ENCODE data around the gene ELOB.
A peak's percentile ranks its signal among the peaks of the same experiment; 100 is the strongest.

ELOB gene

DNA sequence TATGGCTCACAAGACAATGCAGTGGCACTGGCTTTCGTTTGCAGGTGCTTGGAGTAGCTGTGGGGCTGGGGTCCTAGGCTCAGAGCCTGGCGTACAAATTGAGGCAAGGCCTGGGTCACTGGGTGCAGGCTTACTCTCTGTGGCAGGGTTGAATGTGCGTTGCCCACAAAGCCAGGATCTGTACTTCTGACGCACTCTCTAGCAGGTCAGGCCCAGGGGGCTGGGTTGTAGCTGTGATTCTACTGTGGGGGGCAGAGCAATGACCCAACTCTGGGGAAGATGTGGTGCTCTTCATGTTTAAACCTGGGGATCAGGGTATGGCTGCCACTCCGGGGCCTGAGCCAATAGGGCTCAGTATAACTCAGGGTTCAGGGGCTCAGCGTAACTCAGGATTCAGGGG is 33.6 kb upstream of the ELOB start:
- peak; percentile 11 for DNase-seq (ENCODE audit: low spot score)

DNA sequence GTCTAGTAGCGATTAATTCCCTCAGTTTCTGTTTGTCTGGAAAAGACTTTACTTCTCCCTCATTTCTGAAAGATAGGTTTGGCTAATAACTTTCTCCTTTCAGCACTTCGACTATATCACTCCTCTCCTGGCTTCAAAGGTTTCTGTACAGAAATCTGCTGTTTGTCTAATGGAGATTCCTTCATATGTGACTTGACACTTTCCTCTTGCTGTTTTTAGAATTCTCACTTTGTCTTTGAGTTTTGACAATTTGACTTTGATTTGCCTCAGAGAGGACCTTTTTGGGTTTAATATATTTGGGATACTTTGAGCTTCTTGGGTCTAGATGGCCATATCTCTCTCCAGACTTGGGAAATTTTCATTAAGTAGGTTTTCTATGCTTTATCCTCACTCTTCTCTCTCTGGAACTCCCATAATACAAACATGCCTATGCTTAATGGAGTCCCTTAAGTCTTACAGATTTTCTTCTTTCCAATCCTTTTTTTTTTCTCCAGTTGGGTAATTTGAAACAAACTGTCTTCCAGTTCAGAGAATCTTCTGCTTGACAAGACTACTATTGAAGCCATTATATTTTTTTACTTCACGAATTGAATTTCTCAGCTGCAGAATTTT is 32.2 kb upstream of the ELOB start:
- no peak for DNase-seq (ENCODE audit: low spot score)

DNA sequence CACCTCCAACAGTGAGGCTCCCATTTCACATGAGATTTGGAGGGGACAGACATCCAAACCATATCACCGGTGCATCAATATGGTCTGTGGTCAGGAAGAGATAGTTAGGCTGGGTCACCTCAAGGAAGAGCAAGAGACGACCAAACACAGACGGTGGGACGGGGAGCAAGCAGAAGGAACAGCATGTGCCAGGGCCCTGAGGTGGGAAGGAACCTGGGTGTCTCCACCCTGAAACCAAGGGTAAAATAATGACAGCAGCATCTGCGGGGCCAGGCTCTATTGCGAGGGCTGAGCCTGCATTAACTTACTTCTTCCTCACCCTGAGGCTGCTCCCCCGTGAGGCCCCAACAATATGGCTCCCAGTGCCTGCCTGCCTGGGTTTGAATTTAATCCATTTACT is 31.1 kb upstream of the ELOB start:
- peak; percentile 37 for DNase-seq (ENCODE audit: low spot score)

DNA sequence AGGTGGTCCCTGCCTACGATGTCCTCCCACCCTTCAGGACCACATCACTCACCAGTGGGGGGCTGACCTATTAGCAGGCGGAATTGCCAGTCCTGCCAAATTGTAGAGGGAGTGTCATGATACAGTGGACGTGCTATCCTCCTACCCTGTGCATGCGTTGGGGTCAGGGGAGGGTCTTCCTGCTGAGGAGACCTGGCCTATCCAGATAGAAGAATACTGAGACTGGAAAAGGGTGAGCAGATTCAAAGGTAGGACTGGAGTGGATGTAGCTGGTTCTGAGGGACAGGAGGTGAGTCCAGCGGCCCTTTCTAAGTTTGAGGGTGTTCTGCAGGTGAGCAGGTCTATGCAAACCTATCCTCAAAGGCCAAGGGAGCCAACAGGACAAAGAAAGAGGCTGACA is 29.2 kb upstream of the ELOB start:
- DNase-seq (ENCODE audit: low spot score): peak; percentile 50

DNA sequence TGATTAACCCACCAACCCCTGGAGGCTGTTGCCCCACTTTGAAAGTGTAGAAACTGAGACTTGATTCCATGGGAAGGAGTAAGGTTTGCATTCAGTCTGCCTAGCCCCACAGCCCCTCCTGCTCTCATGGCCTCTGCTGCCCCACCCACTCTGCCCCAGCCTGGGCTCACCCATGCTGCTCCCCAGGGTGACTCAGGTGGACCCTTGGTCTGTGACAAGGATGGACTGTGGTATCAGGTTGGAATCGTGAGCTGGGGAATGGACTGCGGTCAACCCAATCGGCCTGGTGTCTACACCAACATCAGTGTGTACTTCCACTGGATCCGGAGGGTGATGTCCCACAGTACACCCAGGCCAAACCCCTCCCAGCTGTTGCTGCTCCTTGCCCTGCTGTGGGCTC is 27.6 kb upstream of the ELOB start:
- DNase-seq (ENCODE audit: low spot score): peak; percentile 36

DNA sequence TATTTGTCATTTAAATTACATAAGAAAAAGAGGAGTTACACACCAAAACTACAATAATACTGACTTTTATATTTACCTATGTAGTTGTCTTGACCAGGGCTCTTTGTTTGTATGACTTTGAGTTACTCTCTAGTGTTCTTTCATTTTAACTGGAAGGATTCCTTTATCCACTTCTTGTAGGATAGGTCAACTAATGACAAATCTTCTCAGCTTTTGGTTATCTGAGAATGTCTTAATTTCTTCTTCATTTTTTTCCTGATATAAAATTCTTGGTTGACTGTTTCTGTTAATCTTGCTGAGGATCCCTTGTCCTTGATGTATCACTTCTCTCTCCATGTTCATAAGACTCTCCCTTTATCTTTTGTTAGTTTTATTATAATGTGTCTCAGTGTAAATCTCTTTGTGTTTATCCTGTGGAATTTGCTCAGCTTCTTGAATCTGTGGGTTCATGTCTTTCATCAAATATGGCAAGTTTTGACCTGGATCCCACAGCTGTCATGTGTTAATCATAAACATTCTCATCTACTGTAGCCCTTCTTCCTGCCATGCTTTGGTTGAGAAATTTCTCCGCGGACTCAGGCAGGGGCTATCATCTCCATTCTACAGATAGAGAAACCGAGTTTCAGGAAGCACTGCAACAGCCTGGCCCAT is 26.6 kb upstream of the ELOB start:
- DNase-seq (ENCODE audit: low spot score): no peak

DNA sequence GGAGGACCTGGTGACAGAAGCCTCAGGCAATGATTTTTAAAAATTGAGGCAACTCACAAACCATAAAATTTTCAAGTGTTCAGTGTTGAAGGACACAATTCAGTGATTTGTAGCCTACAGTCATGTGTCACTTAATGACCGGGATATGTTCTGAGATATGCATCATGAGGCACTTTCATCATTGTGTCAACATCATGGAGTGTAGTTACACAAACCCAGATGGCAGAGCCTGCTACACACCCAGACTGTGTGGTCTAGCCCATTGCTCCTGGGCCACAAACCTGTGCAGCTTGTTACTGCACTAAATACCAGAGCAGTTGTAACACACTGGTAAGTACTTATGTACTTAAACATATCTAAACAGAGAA is 22.8 kb upstream of the ELOB start:
- DNase-seq (ENCODE audit: low spot score): no peak

DNA sequence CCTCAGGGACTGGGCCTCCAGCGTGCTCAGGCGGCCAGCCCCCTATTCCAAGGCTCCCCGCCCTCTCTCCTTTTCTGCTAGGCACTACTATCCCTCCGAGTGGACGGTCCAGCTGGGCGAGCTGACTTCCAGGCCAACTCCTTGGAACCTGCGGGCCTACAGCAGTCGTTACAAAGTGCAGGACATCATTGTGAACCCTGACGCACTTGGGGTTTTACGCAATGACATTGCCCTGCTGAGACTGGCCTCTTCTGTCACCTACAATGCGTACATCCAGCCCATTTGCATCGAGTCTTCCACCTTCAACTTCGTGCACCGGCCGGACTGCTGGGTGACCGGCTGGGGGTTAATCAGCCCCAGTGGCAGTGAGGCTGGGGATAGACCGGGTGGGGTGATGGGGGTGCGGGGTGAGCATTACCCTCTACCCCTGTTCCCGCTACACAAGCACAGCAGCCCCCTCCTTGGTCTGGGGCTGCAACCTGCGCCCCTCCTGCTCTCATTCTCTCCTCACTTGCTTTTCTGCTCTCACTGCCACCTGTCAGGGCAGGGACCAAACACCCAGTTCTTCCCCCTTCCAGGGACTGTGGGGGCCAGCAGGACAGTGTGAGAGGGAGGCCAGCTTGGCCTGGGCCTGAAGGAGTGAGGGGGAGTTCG is 22.3 kb upstream of the ELOB start:
- DNase-seq (ENCODE audit: low spot score): peak; percentile 37

DNA sequence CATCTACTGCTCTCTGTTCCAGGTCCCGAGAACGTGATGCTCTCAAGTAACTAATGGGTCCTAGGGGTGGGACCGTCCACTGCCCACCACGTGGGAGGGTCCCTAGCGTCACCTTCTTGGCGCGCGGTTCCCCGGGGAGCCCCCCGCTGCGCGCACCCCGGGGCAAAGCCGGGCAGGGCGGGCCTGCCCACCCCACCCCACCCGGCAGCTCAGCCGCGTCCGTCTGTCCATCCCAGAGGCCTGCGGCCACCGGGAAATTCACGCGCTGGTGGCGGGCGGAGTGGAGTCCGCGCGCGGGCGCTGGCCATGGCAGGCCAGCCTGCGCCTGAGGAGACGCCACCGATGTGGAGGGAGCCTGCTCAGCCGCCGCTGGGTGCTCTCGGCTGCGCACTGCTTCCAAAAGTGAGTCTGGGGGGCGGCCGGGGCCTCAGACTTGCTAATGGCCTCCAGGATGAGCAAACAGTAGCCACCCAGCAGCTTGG is 21.7 kb upstream of the ELOB start:
- DNase-seq (ENCODE audit: low spot score): peak; percentile 31

DNA sequence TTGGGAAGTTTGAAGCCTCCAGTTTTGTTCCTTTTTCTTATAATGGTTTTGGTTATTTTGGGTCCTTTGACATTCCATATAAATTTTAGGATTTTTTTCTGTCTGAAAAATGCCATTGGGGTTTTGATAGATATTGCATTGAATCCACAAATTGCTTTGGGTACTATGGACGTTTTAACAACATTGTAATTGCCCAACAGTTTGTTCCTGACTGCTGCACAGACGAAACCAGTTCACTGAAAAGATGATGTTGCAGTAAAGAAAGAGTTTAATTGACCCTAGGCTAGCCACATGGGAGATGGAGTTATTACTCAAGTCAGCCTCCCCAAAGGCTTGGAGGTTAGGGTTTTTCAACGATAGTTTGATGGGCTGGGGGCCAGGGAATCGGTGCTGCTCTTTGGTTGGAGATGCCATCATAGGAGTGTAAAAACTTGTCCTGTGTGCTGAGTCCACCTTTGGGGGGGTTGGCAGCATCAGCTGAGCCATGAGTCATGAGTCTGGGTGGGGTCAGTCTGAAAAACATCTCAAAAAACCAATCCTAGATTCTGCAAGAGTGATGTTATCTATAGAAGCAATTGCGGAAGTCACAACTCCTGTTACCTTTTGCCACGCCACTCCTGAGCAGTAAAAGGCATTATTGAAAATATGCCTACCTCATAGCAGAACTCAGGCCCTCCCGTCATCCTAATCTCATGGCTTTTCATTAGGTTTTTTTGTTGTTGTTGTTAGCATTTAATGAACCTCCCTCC is 18.5 kb upstream of the ELOB start:
- no peak for DNase-seq (ENCODE audit: low spot score)

DNA sequence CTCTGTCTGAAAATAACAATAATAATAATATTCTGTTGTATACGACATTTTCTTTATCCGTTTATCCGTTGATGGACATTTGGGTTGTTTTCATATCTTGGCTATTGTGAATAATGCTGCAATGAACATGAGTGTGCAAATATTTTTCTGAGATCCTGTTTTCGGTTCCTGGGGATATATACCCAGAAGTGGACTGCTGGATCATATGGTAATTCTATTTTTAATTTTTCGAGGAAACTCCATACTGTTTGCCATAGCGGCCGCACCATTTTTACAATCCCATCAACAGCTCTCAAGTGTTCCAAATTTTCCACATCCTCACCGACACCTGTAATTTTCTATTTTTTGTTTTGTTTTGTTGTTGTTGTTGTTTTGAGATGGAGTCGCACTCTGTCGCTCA is 15.9 kb upstream of the ELOB start:
- no peak for DNase-seq (ENCODE audit: low spot score)

DNA sequence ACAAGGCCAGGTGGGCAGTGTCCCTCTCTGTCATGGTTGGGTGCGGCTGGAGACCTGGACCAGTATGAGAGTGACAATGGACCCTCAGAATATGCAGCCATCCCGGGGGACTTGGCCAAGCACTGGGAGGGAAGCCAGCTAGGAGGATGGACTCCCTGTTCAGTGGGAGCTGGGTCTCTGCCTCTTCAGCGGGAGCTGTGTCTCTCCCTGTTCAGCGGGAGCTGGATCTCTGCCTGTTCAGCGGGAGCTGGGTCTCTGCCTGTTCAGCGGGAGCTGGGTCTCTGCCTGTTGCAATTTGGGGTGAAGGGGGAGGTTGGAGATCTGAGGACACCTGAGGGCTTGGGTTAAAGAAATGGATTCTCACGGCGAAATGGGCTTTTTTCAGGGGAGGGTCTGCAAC is 14.1 kb upstream of the ELOB start:
- no peak for DNase-seq (ENCODE audit: low spot score)

DNA sequence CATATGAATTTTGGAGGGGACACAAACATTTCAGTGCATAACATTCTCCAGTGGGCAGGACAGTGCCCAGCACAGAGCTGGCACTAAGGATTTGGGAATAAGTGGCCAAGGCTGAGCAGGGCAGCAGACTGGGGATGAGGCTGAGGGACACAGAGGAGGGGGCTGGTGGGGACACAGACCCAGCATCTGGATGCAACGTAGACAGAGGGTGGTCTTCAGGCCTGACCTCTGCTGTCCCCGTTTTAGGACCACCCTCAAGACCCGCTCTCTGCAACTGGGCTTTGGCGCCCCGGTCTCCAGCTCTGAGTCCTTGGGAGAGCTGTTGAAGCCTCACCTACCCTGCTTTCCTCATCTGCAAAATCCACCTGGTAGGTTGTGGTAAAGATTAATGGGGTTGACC is 13.6 kb upstream of the ELOB start:
- no peak for DNase-seq (ENCODE audit: low spot score)

DNA sequence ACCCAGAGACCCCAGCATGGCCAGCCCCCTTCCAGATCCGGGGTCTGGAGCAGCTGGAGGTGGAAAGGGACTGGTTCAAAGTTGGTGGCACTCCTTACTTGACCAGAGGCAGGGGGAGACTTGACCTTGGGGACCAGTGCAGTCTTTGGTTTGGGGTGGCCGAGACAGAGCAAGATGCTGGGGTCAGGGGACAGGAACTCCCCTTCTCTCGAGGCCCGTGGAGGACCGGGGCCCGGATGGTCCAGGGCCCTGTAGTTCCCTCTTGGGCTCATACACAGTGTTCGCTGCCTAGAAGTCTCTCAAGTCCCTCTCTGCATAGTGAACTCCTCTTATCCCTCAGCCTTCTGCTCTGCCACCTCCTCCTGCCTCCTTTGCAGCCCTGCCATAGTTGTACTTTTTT is 10.9 kb upstream of the ELOB start:
- DNase-seq (ENCODE audit: low spot score): no peak

DNA sequence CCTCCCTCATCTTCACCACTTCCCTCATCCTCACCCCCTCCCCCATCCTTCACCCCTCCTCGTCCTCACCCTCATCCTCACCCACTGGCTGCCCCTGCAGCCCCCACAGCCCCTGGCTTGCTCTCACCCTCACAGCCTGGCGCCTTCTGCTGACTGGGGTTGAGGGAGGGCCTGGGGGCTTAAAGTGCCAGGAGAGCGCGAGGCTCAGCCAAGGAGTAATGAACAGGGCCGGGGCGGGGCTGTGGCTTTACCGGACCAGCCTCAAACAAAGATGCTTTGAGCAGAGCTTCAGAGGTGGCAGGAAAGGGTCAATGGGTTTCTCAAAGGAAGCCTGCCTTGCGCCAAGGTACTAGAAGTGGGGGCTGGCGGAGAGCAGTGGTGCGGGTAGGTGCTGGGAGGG is 10.3 kb upstream of the ELOB start, which contains the start of gene PRSS33:
Gene PRSS33 (minus strand): TSS at position 155 of the 400 bp plus-strand sequence. CDS start 1,013 bp downstream, outside the sequence.
- DNase-seq (ENCODE audit: low spot score): no peak

DNA sequence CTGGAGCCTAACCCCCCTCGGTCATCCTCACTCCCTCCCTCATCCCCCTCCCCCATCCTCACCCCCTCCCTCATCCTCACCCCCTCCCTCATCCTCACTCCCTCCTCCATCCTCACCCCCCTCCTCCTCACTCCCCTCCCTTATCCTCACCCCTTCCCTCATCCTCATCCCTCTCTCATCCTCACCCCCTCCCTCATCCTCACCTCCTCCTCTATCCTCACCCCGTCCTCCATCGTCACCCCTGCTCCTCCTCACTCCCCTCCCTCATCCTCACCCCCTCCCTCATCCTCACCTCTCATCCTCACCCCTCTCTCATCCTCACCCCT is 9.7 kb upstream of the ELOB start:
- no peak for DNase-seq (ENCODE audit: low spot score)

DNA sequence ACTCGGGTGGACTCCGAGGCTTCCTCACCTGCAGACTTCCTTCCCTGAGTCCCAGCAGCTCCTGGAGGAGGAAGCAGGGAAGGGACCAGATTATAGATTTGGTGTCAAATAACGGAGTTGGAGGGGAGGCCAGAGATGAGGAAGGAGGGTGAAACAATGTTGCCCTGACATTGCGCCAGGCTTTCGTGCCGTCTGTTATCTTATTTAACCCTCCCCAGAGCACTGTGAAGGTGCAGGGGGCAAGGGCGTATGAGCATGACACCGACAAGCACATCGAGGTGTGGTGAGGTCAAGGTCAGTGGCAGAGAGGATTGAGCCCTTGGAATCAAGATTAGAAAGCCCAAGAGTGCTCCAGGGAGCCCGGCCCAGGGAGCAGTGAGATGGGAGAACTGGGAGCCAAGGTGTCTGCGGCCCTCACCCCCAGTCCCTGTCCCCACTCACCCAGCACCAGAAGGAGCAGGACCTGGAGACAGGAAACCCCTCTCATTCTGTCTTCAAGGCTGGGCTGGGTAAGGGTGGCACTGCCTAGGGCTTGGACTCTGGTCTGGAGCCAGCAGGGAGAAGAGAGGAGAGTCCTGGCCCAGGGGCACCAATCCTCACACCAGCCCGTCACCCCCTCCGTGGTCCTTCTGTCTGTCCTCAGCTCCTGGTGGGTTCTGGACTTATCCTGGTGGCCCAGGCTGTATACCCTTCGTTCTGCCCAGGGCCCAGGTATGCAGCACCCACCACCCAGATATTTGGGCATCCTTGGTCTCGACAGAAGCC is 9.2 kb upstream of the ELOB start:
- no peak for DNase-seq (ENCODE audit: low spot score)

DNA sequence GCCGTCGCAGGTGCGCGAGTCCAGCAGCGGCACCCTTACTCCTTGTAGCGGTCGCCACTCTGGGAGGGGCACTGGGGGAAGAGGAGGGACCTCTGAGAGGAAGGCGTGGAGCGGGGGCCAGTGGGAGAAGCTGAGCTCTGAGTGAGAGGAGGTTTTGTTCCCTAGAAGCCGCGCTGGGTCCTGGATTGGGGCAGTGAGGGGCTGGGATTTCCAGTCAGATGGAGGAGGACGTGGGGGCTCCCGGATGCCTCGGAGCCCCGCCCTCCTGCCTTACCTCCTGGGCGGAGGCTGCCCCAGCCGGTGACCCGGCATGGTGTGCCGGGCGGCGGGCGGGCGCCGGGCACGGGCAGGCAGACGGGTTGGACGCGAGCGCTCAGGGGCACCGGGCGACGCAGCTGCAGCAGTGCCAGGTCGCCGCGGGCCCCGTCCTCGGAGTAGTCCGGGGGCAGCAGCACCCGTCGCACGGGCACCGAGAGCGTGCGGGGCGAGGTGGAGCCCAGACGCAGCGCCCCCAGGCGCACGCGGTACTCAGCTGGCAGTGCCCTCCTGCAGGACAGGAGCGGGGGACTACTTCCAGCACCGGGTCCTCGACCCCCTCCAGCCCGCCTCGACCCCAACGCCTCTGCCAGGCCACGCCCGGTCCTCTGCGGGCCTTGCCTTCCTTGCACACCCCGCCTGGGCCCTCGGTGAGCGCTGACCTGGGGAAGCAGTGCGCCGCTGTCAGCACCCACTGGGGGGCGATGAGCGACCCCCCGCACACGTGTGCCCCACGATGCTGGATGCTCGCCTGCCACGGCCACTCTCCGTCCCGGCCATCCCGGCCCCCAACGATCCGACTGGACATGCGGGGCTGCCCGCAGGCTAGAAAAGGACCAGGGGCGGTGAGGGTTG is 8.3 kb upstream of the ELOB start:
- peak; percentile 64 for DNase-seq (ENCODE audit: low spot score)

DNA sequence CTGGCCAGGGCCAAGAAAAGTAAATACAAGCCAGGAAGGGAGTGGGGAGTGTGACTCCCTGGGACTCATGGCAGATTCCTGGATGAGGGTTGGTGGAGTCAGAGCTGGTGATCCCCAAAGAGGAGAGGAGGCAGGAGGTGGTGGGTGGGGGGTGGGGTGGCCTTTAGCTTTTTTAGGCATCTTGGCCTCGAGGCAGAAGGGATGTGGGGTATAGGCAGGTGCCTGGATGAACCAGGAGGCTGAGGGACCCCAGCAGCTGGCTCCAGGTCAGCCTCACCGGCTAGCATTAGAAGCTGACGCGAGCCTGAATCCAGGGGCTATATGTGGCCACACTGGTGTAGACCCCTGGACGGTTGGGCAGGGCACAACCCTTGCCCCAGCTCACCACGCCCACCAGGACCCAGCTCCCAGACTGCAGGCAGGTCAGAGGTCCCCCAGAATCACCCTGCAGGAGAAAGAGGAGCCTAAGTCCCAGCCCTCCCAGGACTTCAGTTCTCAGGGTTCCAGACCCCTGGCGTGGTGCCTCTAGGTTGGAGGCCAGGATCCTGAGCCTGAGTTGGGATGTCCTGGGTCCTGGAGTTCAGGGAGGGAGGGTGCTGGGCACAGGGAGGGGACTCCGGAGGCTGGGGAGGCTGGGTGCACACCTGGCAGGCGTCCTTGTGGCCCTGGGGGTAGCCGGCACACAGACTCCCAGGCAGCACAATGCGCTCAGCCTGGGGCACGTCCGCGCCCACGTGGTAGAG is 7.4 kb upstream of the ELOB start:
- DNase-seq (ENCODE audit: low spot score): peak; percentile 52

DNA sequence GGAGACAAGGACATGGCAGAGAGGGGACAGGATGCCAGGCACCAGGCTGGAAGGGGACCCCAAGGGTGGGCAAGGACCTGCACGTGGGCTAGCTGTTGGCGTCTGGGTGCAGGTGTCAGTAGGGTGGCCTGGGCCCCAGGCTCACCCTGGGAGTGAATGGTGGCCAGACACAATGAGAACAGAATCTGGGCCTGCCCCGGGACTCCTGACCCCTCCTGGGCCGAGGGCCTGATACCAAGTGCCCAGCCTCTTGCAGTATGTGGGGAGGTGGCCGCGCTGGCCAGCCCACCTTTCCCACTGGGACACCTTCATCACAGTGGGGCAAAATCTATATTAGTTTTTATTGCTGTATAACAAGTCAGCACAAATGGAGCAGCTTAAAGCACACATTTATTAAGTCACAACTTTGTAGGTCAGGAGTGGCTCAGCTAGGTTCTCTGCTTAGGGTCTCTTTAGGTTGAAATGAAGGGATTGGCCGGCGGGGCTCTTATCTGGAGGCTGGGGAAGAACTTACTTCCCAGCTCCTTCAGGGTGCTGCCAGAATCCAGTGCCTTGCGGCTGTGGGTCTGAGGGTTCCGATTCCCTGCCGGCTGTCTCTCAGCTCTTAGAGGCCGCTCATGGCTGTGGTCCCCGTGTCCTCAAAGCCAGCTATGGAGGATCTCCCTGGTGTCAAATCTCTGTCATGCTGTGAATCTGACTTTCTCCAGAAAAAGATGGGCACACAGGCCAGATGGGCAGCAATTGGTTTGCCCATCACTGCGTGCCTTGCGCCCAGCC is 6.7 kb upstream of the ELOB start:
- DNase-seq (ENCODE audit: low spot score): no peak

All from left forelimb (tissue), 1 donor.